Measurements from ENCODE around the gene FGFR3. TPM values are rescaled to one million over a fixed set of nuclear protein-coding genes. Genes with fewer than 3 reads are reported as not detected.

The FGFR3 gene
- total and polyA plus RNA-seq, 11 donors = 1.1 to 4.6 (median 2.3) TPM

DNA sequence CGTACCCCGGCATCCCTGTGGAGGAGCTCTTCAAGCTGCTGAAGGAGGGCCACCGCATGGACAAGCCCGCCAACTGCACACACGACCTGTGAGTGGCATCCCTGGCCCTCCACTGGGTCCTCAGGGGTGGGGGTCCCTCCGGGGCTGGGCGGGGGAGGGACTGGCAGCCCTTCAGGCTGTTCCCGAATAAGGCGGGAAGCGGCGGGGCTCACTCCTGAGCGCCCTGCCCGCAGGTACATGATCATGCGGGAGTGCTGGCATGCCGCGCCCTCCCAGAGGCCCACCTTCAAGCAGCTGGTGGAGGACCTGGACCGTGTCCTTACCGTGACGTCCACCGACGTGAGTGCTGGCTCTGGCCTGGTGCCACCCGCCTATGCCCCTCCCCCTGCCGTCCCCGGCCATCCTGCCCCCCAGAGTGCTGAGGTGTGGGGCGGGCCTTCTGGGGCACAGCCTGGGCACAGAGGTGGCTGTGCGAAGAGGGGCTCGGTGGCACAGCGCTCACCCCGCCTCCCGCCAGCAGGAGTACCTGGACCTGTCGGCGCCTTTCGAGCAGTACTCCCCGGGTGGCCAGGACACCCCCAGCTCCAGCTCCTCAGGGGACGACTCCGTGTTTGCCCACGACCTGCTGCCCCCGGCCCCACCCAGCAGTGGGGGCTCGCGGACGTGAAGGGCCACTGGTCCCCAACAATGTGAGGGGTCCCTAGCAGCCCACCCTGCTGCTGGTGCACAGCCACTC is 13.7 kb downstream of the FGFR3 start:
- no peak for TF ChIP-seq POLR2A (IDR thresholded peaks at IDR 0.05)
- TF ChIP-seq, protein P1, sequence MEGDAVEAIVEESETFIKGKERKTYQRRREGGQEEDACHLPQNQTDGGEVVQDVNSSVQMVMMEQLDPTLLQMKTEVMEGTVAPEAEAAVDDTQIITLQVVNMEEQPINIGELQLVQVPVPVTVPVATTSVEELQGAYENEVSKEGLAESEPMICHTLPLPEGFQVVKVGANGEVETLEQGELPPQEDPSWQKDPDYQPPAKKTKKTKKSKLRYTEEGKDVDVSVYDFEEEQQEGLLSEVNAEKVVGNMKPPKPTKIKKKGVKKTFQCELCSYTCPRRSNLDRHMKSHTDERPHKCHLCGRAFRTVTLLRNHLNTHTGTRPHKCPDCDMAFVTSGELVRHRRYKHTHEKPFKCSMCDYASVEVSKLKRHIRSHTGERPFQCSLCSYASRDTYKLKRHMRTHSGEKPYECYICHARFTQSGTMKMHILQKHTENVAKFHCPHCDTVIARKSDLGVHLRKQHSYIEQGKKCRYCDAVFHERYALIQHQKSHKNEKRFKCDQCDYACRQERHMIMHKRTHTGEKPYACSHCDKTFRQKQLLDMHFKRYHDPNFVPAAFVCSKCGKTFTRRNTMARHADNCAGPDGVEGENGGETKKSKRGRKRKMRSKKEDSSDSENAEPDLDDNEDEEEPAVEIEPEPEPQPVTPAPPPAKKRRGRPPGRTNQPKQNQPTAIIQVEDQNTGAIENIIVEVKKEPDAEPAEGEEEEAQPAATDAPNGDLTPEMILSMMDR (IDR thresholded peaks at IDR 0.05) = no peak
- Histone ChIP-seq H3K27me3 (no peaks in the 10 kb centered on the region), H3K4me1 (peaks cover 0 to 2% (median 0%) of the 10 kb centered on the region in 12 donors), H3K27ac (no peak overlapping the region), H3K36me3 (peaks cover 0 to 6% (median 0%) of the 10 kb centered on the region in 9 donors), H3K9me3 (no peaks in the 10 kb centered on the region), H3K4me3 (no peak overlapping the region)
- ATAC-seq = no peak
- DNase-seq = peak in 1 of 5 donors; percentile 43
- 88 to 93% (median 91%) methylated on average over 6 to 41 of the region's 41 CpGs for WGBS, 4 donors
- intact Hi-C loops (cut with DNase I) = loop anchor here in 1 of 10 donors (5.0 kb wide), 1 partner anchor 59 kb away; no protein-coding TSS in a partner anchor

DNA sequence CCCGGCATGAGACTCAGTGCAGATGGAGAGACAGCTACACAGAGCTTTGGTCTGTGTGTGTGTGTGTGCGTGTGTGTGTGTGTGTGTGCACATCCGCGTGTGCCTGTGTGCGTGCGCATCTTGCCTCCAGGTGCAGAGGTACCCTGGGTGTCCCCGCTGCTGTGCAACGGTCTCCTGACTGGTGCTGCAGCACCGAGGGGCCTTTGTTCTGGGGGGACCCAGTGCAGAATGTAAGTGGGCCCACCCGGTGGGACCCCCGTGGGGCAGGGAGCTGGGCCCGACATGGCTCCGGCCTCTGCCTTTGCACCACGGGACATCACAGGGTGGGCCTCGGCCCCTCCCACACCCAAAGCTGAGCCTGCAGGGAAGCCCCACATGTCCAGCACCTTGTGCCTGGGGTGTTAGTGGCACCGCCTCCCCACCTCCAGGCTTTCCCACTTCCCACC is 14.3 kb downstream of the FGFR3 start:
- WGBS, 4 donors = 80 to 84% (median 83%) methylated on average over 9 to 16 of the region's 16 CpGs

DNA sequence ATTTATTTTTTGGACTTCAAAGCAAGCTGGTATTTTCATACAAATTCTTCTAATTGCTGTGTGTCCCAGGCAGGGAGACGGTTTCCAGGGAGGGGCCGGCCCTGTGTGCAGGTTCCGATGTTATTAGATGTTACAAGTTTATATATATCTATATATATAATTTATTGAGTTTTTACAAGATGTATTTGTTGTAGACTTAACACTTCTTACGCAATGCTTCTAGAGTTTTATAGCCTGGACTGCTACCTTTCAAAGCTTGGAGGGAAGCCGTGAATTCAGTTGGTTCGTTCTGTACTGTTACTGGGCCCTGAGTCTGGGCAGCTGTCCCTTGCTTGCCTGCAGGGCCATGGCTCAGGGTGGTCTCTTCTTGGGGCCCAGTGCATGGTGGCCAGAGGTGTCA is 15.3 kb downstream of the FGFR3 start:
- ATAC-seq (no peak), DNase-seq (no peak)
- no peak overlapping the region for H3K4me3 ChIP-seq
- H3K27ac ChIP-seq = no peak overlapping the region
- intact Hi-C loops (cut with DNase I) = loop anchor here in 2 of 10 donors (2.0 to 5.0 kb wide), 2 partner anchors 61 to 62 kb away; no protein-coding TSS in a partner anchor
- no peaks in the 10 kb centered on the region for H3K27me3 ChIP-seq
- H3K9me3 ChIP-seq = no peaks in the 10 kb centered on the region
- 88 to 95% (median 88%) methylated on average over 6 of the region's 6 CpGs for WGBS, 4 donors
- H3K36me3 ChIP-seq = peaks cover 0 to 18% (median 10%) of the 10 kb centered on the region in 9 donors
- no peak for TF ChIP-seq POLR2A (IDR thresholded peaks at IDR 0.05)
- TF ChIP-seq, protein P1 (IDR thresholded peaks at IDR 0.05) = no peak
- peaks cover 0 to 2% (median 0%) of the 10 kb centered on the region in 12 donors for H3K4me1 ChIP-seq

More for the DNA sequence above, 14.3 kb downstream of the FGFR3 start:
- H3K36me3 ChIP-seq = peaks cover 0 to 8% (median 0%) of the 10 kb centered on the region in 9 donors
- H3K27ac ChIP-seq = no peak overlapping the region
- peak in 1 of 5 donors; percentile 19 for DNase-seq
- H3K4me1 ChIP-seq = peaks cover 0 to 2% (median 0%) of the 10 kb centered on the region in 12 donors
- no peak overlapping the region for H3K4me3 ChIP-seq
- ATAC-seq = no peak
- intact Hi-C loops (cut with DNase I) = loop anchor here in 1 of 10 donors (5.0 kb wide), 1 partner anchor 60 kb away; no protein-coding TSS in a partner anchor
- no peak for TF ChIP-seq POLR2A (IDR thresholded peaks at IDR 0.05)
- TF ChIP-seq, protein P1 (IDR thresholded peaks at IDR 0.05) = no peak
- no peaks in the 10 kb centered on the region for H3K9me3 ChIP-seq
- H3K27me3 ChIP-seq = no peaks in the 10 kb centered on the region

All from heart left ventricle (tissue), 16 donors.